Endothelial cell (in vitro differentiated cells): ENCODE results near the gene RNF43. TPM values are rescaled to one million over a fixed set of nuclear protein-coding genes. Genes with fewer than 3 reads are reported as not detected.

Source experiments
- DNase-seq: peaks from one replicate; pipeline ENCODE4 v3.0.0; 2021; ENCODE audit warnings: low spot score
- H3K27ac Mint-ChIP-seq: one replicate; pipeline ENCODE4 v1.8.0; 2021; ENCODE audit warnings: mixed read lengths, inconsistent platforms; ENCODE audit not compliant: unreplicated experiment
- H3K27me3 Mint-ChIP-seq: one replicate; pipeline ENCODE4 v1.8.0; 2021; ENCODE audit warnings: mild to moderate bottlenecking, moderate library complexity, mixed read lengths, inconsistent platforms; ENCODE audit not compliant: unreplicated experiment
- H3K36me3 Mint-ChIP-seq: one replicate; pipeline ENCODE4 v1.8.0; 2021; ENCODE audit warnings: mild to moderate bottlenecking, low read depth, mixed read lengths, inconsistent platforms; ENCODE audit not compliant: unreplicated experiment
- H3K4me1 Mint-ChIP-seq: one replicate; pipeline ENCODE4 v1.8.0; 2021; ENCODE audit warnings: mild to moderate bottlenecking, mixed read lengths, inconsistent platforms; ENCODE audit not compliant: unreplicated experiment
- H3K4me3 Mint-ChIP-seq: one replicate; pipeline ENCODE4 v1.8.0; 2021; ENCODE audit warnings: mild to moderate bottlenecking, mixed read lengths, inconsistent platforms; ENCODE audit not compliant: unreplicated experiment
- H3K9me3 Mint-ChIP-seq: one replicate; pipeline ENCODE4 v1.8.0; 2021; ENCODE audit warnings: mixed read lengths, inconsistent platforms; ENCODE audit not compliant: unreplicated experiment
- long read RNA-seq: library from polyadenylated mRNA; unstranded; transcript quantifications from one replicate; pipeline ENCODE4 v2.0.0, GENCODE V29; 2020; ENCODE audit not compliant: unreplicated experiment
- total RNA-seq: library from RNA; stranded (reverse); fragmentation: NEBNext Ultra II Directional; extraction: Animal tissue kit (Norgen Biotek cat#: 25700); gene quantifications from one replicate; pipeline ENCODE4 v1.2.1, GENCODE V29; 2021; ENCODE audit not compliant: unreplicated experiment
- TF ChIP-seq, protein P1 (sequence below): fragments of 200-600 bp; sonication (generic); IDR thresholded peaks from one replicate; pipeline ENCODE4 v1.5.0; 2021; ENCODE audit warnings: antibody characterized with exemption; ENCODE audit not compliant: unreplicated experiment

Gene RNF43
- total RNA-seq = 0.56 TPM
- long read RNA-seq = 0 reads

DNA sequence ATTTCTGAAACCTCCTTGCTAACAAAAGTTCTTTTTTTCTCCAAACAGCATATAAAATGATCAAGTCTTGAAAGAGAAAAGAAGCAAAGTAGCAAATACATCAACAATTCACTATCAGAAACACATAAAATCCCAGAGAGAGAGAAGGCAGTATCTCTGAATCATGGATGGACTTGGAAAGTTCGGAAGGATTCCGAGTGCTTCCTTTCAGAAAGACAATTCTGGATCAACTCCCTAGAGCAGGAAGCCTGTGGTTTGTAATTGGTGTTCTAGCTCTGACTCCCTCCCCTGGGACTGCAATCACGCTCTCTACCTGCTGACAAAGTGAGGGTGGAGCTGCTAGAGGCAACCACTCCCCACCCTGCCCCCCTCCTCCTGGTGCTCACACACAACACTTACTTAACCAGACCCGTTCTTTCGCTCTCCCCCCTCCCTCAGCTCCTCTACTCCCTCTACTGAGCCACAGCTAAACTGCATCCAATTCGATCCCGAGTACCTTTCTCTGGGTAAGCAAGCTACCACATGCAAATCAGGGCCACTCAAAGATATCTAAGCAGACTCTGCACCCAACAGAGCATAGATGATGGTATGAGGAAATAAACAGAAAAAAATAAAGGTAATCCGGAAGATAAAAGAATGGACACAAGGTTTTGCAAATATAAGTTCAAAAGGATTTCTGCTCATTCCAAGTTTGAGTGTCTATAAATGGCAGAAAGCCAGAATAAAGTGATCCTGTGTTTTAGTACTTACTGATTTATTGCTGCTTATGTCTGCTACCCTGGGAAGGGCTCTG, at the start of gene RNF43:
Gene RNF43, minus strand, starts transcription at position 235 of the 793 bp plus-strand sequence. CDS start 1,957 bp downstream, outside the sequence.
- Mint-ChIP-seq H3K27me3 (no peaks in the 10 kb centered on the region), H3K9me3 (no peaks in the 10 kb centered on the region), H3K4me3 (peak within 1 kb of the TSS; percentile 90), H3K36me3 (no peaks in the 10 kb centered on the region), H3K27ac (peak within 1 kb of the TSS; percentile 0), H3K4me1 (peaks cover 3% of the 10 kb centered on the region)
- DNase-seq = peak; percentile 78
- TF ChIP-seq, protein P1, sequence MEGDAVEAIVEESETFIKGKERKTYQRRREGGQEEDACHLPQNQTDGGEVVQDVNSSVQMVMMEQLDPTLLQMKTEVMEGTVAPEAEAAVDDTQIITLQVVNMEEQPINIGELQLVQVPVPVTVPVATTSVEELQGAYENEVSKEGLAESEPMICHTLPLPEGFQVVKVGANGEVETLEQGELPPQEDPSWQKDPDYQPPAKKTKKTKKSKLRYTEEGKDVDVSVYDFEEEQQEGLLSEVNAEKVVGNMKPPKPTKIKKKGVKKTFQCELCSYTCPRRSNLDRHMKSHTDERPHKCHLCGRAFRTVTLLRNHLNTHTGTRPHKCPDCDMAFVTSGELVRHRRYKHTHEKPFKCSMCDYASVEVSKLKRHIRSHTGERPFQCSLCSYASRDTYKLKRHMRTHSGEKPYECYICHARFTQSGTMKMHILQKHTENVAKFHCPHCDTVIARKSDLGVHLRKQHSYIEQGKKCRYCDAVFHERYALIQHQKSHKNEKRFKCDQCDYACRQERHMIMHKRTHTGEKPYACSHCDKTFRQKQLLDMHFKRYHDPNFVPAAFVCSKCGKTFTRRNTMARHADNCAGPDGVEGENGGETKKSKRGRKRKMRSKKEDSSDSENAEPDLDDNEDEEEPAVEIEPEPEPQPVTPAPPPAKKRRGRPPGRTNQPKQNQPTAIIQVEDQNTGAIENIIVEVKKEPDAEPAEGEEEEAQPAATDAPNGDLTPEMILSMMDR = peak; percentile 57

DNA sequence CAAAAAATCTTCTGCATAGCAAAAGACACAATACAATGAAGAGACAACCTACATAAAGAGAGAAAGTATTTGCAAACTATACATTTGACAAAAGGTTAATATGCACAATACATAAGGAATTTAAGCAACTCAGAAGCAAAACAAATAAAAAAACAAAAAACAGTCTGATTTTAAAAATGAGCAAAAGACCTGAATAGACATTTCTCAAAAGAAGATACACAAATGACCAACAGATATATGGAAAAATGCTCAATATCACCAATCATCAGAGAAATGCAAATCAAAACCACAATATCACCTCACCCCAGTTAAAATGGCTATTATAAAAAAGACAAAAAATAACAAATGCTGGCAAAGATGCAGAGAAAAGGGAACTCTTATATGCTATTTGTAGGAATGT, 38.2 kb upstream of the RNF43 start:
- no peaks in the 10 kb centered on the region for H3K9me3 Mint-ChIP-seq

DNA sequence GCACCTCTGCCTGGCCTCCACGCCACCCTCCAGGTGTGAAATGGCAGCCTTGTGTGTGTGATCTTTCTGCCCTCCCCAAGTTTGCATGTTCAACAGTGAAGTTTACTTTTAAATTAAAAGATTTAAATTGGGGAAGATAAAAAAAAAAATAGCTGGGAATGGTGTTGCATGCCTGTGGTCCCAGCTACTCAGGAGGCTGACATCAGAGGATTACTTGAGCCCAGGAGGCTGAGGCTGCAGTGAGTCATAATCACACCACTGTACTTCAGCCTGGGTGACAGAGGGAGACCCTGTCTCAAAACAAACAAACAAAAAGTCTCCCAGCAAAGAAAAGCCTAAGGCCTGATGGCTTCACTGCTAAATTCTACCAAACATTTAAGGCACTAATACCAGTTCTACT, 35.4 kb upstream of the RNF43 start:
- peaks cover 1% of the 10 kb centered on the region for H3K27me3 Mint-ChIP-seq
- no peak overlapping the region for H3K27ac Mint-ChIP-seq
- no peak overlapping the region for H3K4me3 Mint-ChIP-seq
- H3K4me1 Mint-ChIP-seq = no peaks in the 10 kb centered on the region
- TF ChIP-seq, protein P1 = no peak
- DNase-seq = no peak
- H3K36me3 Mint-ChIP-seq = no peaks in the 10 kb centered on the region
- no peaks in the 10 kb centered on the region for H3K9me3 Mint-ChIP-seq

More for the DNA sequence above, 38.2 kb upstream of the RNF43 start:
- no peak overlapping the region for H3K4me3 Mint-ChIP-seq
- TF ChIP-seq, protein P1 = no peak
- no peaks in the 10 kb centered on the region for H3K27me3 Mint-ChIP-seq
- H3K27ac Mint-ChIP-seq = no peak overlapping the region
- DNase-seq = no peak
- H3K36me3 Mint-ChIP-seq = no peaks in the 10 kb centered on the region
- H3K4me1 Mint-ChIP-seq = no peaks in the 10 kb centered on the region

DNA sequence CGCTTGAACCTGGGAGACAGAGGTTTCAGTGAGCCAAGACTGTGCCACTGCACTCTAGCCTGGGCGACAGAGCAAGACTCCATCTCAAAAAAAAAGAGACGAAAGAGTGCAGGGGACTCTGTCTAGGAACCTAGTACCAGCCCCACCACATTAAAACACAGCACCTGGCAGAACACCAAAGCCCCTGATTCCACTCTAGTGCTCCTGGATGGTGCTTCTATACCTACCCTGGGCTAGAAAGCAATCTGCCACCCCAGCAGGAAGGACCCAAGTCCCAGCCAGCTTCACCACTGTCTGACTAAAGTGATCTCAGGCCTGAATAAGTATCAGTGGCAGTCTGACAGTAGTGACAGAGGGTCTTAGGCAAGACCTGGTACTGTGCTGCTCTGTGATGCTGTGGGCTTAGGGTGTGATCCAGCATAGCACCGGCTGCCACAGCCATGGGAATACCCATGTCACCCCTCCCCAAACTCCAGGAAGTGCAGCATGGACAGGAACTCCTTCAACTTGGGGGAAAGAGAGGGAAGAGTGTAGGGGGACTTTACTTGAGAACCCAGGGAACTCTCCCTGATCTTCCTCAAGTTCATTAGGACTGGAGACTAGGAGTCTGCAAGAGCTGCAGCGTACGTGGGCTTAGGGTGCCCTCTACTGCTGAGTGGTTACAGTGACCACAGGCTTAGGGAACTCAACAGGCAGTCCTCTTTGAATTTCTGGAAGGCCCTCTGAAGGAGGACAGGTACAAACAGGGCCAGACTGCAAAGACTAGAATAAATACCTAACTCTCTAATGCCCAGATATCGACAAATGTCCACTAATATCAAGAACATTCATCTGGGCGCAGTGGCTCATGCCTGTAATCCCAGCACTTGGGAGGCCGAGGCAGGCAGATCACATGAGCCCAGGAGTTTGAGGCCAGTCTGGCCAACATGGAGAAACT, 30.0 kb upstream of the RNF43 start:
- H3K27ac Mint-ChIP-seq = no peak overlapping the region

More for the DNA sequence above, 30.0 kb upstream of the RNF43 start:
- Mint-ChIP-seq H3K36me3 (no peaks in the 10 kb centered on the region), H3K9me3 (no peaks in the 10 kb centered on the region), H3K27me3 (peaks cover 3% of the 10 kb centered on the region), H3K4me3 (no peak overlapping the region), H3K4me1 (no peaks in the 10 kb centered on the region)
- TF ChIP-seq, protein P1 = peak; percentile 37
- peak; percentile 78 for DNase-seq
